Glutamatergic neuron (in vitro differentiated cells): ENCODE measurements around the gene RNF125. TPM values are rescaled to one million over a fixed set of nuclear protein-coding genes. Genes with fewer than 3 reads are reported as not detected.

ENCODE experiments used
- DNase-seq: peaks from one replicate; pipeline ENCODE4 v3.0.0; 2022
- H3K27ac Mint-ChIP-seq: one replicate; pipeline ENCODE4 v1.8.0; 2020; ENCODE audit warnings: mild to moderate bottlenecking, mixed read lengths, inconsistent platforms; ENCODE audit not compliant: unreplicated experiment
- H3K27me3 Mint-ChIP-seq: one replicate; pipeline ENCODE4 v1.8.0; 2020; ENCODE audit warnings: mild to moderate bottlenecking, moderate library complexity, mixed read lengths, inconsistent platforms; ENCODE audit not compliant: unreplicated experiment
- H3K36me3 Mint-ChIP-seq: one replicate; pipeline ENCODE4 v1.8.0; 2020; ENCODE audit warnings: mild to moderate bottlenecking, mixed read lengths, inconsistent platforms; ENCODE audit not compliant: unreplicated experiment
- H3K4me1 Mint-ChIP-seq: one replicate; pipeline ENCODE4 v1.8.0; 2020; ENCODE audit warnings: mild to moderate bottlenecking, low read depth, mixed read lengths, inconsistent platforms; ENCODE audit not compliant: unreplicated experiment
- H3K4me3 Mint-ChIP-seq: one replicate; pipeline ENCODE4 v1.8.0; 2020; ENCODE audit warnings: mild to moderate bottlenecking, mixed read lengths, inconsistent platforms; ENCODE audit not compliant: unreplicated experiment
- H3K9me3 Mint-ChIP-seq: one replicate; pipeline ENCODE4 v1.8.0; 2020; ENCODE audit warnings: mild to moderate bottlenecking, moderate library complexity, mixed read lengths, inconsistent platforms; ENCODE audit not compliant: unreplicated experiment
- total RNA-seq: library from RNA; stranded (reverse); fragmentation: NEBNext Ultra II Directional; extraction: Animal tissue kit (Norgen Biotek cat#: 25700); gene quantifications from one replicate; pipeline ENCODE4 v1.2.1, GENCODE V29; 2021; ENCODE audit not compliant: unreplicated experiment
- TF ChIP-seq, protein P1 (sequence below): fragments of 200-600 bp; sonication (generic); IDR thresholded peaks from one replicate; pipeline ENCODE4 v1.5.0; 2021; ENCODE audit not compliant: partially characterized antibody, unreplicated experiment

RNF125 gene
- total RNA-seq, 1 donor from 2014 or later, result 1.5 TPM

DNA sequence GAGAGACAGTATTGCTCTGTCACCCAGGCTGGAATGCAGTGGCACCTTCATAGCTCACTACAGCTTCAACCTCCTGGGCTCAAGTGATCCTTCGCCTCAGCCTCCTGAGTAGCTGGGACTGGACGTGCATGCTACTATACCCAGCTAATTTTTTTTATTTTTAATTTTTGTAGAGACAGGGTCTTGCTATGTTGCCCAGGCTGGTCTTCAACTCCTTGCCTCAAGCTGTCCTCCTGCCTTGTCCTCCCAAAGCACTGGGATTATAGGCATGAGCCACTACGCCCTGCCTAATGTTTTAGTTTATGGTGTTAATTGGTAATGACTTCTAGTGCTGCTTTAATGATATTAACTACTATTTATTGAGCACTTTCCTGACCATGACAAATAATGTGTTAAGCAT lies 91.4 kb downstream of the RNF125 start:
- no peaks in the 10 kb centered on the region for H3K9me3 Mint-ChIP-seq
- H3K27me3 Mint-ChIP-seq, result no peaks in the 10 kb centered on the region

DNA sequence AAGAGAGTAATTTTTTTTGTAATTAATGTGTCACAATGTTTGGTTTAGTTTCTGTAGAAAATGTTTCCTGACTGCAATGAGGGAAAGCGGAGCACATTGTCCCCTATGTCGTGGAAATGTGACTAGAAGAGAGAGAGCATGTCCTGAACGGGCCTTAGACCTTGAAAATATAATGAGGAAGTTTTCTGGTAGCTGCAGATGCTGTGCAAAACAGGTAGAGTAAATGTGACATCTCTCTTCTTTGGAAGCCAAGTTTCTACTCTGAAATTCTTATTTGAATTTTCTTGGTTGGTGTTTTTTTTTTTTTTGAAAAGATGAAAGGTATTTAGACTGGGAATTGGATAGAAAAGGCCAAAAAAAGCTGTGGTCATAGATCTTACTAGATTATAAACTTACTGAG lies 93.1 kb downstream of the RNF125 start:
- H3K36me3 Mint-ChIP-seq, result peaks cover 4% of the 10 kb centered on the region
- no peaks in the 10 kb centered on the region for H3K9me3 Mint-ChIP-seq
- H3K27me3 Mint-ChIP-seq, result no peaks in the 10 kb centered on the region
- no peaks in the 10 kb centered on the region for H3K4me1 Mint-ChIP-seq
- TF ChIP-seq, protein P1, sequence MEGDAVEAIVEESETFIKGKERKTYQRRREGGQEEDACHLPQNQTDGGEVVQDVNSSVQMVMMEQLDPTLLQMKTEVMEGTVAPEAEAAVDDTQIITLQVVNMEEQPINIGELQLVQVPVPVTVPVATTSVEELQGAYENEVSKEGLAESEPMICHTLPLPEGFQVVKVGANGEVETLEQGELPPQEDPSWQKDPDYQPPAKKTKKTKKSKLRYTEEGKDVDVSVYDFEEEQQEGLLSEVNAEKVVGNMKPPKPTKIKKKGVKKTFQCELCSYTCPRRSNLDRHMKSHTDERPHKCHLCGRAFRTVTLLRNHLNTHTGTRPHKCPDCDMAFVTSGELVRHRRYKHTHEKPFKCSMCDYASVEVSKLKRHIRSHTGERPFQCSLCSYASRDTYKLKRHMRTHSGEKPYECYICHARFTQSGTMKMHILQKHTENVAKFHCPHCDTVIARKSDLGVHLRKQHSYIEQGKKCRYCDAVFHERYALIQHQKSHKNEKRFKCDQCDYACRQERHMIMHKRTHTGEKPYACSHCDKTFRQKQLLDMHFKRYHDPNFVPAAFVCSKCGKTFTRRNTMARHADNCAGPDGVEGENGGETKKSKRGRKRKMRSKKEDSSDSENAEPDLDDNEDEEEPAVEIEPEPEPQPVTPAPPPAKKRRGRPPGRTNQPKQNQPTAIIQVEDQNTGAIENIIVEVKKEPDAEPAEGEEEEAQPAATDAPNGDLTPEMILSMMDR, result no peak
- H3K4me3 Mint-ChIP-seq, result no peak overlapping the region
- H3K27ac Mint-ChIP-seq, result no peak overlapping the region
- no peak for DNase-seq

More for the DNA sequence above, 91.4 kb downstream of the RNF125 start:
- no peaks in the 10 kb centered on the region for H3K36me3 Mint-ChIP-seq
- DNase-seq, result no peak
- no peak overlapping the region for H3K27ac Mint-ChIP-seq
- TF ChIP-seq, protein P1, result no peak
- no peaks in the 10 kb centered on the region for H3K4me1 Mint-ChIP-seq
- no peak overlapping the region for H3K4me3 Mint-ChIP-seq

DNA sequence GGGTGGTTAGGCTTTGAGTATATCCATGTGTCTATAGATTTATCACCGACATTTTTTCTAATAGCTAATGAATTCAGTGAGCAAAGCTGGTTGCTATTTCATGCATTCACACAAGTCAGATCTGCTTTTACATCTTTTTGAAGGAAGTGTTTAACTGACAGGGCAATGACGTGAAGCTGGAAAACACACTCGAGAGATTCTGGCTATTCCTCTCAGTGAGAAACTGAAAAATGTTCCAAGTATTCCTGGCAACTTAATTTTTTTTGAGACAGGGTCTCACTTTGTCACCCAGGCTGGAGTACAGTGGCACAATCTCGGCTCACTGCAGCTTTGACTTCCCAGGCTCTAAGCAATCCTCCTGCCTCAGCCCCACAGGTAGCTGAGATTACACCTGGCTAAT lies 94.2 kb downstream of the RNF125 start:
- TF ChIP-seq, protein P1, result no peak
- no peaks in the 10 kb centered on the region for H3K27me3 Mint-ChIP-seq
- no peak overlapping the region for H3K27ac Mint-ChIP-seq
- H3K4me1 Mint-ChIP-seq, result no peaks in the 10 kb centered on the region
- peaks cover 4% of the 10 kb centered on the region for H3K36me3 Mint-ChIP-seq
- no peaks in the 10 kb centered on the region for H3K9me3 Mint-ChIP-seq
- no peak for DNase-seq
- no peak overlapping the region for H3K4me3 Mint-ChIP-seq

DNA sequence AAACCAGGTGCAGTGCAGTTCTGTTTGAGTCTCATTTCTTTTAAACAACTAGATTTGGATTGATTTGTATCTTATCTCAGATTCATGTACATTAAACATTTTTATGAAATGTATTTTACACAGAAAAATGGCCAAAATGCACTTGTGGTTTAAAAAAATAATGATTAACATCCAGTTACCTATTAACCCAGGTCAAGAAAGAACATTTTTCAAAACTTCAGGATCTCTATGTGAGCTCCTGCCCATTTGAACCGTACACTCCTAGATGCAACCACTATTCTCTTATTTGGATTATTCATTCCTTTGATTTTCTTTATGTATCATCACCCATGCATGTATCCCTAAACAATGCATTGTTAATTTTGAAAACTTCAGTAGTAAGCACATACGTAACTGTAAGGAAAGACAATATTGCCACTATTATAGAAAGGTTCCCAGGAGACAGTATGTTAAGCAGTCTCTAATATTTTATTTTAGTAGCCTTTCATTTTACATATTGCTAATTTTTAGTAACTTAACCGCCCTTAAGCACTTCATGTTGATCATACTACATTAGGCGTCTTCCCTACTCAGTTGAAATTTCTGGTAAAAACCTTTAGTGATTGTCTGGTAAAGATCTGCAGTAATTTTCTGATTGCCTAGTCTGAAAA lies 95.8 kb downstream of the RNF125 start:
- TF ChIP-seq, protein P1, result no peak

DNA sequence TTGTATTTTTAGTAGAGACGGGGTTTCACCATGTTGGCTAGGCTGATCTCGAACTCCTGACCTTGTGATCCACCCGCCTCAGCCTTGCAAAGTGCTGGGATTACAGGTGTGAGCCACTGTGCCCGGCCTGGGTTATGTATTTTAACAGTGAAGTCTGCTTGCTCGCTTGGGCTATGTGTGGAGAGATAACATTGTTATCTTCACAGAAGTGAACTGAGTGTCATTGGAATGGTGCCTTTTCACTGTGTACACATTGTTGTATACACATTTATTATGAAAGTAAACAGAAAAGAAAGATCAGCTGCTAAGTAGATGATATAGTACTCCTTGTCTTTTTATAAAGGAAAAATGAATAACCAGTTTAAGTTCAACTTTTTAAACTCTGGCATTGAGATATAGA lies 103.4 kb downstream of the RNF125 start:
- H3K27ac Mint-ChIP-seq, result no peak overlapping the region
- H3K36me3 Mint-ChIP-seq, result no peaks in the 10 kb centered on the region
- H3K4me3 Mint-ChIP-seq, result no peak overlapping the region
- TF ChIP-seq, protein P1, result no peak
- no peaks in the 10 kb centered on the region for H3K9me3 Mint-ChIP-seq
- DNase-seq, result no peak
- H3K4me1 Mint-ChIP-seq, result no peaks in the 10 kb centered on the region
- no peaks in the 10 kb centered on the region for H3K27me3 Mint-ChIP-seq

More for the DNA sequence above, 95.8 kb downstream of the RNF125 start:
- Mint-ChIP-seq H3K27ac (no peak overlapping the region), H3K27me3 (no peaks in the 10 kb centered on the region), H3K36me3 (peaks cover 4% of the 10 kb centered on the region), H3K4me3 (no peak overlapping the region), H3K4me1 (no peaks in the 10 kb centered on the region), H3K9me3 (no peaks in the 10 kb centered on the region)
- DNase-seq, result no peak
